LNCAP (cell line): ENCODE results near the gene SLIT3.

ENCODE experiments used
- TF ChIP-seq, protein P1 (sequence below): fragments of 450-650 bp; IDR thresholded peaks from 2 replicates; pipeline ENCODE4 v1.5.1; 2017; ENCODE audit warnings: mild to moderate bottlenecking

The SLIT3 gene

DNA sequence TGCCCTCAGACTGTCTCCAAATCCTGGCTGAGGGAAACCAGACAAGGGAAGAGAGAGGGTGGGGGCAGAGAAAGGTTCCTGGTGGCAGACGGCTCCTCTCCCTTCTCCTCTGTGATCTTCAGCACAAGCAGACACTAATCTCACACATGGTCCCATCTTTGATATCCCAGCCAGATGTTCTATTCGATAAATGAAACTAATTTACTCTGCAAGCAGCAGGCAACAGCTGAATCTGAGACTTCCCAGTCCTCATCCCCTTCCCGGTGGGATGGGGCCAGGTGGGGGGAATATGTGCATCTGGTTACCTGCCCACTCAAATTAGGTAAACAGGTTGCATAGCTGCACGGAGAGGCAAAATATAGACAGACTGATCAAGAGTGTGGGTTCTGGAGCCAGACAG, 512.8 kb downstream of the SLIT3 start:
- TF ChIP-seq, protein P1, sequence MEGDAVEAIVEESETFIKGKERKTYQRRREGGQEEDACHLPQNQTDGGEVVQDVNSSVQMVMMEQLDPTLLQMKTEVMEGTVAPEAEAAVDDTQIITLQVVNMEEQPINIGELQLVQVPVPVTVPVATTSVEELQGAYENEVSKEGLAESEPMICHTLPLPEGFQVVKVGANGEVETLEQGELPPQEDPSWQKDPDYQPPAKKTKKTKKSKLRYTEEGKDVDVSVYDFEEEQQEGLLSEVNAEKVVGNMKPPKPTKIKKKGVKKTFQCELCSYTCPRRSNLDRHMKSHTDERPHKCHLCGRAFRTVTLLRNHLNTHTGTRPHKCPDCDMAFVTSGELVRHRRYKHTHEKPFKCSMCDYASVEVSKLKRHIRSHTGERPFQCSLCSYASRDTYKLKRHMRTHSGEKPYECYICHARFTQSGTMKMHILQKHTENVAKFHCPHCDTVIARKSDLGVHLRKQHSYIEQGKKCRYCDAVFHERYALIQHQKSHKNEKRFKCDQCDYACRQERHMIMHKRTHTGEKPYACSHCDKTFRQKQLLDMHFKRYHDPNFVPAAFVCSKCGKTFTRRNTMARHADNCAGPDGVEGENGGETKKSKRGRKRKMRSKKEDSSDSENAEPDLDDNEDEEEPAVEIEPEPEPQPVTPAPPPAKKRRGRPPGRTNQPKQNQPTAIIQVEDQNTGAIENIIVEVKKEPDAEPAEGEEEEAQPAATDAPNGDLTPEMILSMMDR = no peak

DNA sequence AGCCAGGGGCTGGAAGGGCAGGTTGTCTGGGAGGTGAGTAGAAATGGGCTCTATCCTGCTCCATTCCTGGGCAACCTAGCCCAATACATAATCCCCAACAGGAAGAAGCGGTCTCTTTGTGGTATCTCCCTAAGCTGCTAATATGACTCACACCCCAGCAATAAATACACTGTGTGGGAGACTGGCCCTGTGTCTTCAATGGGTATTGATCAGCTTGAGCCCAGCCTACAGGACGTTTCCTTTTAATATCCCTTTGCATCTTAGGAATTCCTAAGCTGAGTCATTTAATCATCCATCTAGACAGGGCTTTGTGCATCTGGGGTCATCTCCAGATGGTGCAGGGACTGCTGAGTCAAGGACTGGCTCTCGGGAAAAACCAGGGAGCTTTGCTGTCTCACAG, 514.8 kb downstream of the SLIT3 start:
- TF ChIP-seq, protein P1 = no peak

DNA sequence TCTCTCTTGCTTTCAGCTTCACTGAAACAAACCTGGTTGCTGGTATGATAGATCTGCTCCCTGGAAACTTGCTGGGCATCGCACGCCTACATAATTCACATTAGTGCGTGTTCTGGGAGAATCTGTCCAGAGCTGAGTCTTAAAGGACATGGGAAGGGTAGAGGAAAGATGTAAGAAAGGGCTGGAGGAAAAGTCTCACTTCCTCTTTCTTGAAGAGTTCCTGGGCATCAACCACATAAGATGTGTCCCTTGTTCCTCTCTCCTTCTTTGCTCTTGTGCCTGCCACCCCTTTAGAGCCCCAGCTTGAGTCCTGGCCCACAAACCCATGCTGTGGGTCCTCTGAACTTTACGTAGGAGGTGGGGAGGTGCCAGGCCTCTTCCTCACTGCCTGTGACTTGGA, 516.5 kb downstream of the SLIT3 start:
- TF ChIP-seq, protein P1 = no peak

DNA sequence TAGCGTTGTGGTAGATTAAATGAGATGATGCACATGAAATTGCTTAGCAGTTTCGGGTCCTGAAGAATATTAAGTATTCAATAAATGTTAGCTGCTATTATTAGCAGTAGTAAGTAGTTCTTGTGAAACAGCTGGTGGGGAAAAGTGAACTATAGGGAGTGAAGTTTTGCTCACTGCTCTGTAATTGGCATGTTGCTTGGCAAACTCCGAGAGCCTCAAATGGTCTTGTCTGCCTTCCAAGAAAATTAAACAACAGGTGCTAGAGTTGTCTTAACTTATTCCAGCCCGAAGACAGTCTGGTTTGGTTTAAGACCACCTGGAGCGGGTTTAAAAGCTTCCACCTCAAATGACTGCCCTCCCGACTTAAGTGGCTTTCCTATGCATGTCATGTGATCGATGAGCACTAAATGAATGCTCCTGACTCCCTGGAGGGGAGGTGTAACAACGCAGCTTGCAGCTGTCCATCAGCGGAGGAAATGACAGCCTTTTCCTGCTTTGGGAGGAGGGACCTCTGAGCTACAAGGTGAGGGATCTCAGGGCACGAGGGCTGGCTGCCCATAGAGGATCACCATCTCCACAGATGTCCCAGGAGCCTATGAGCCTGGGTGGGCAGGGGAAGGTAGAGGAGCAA, 518.9 kb downstream of the SLIT3 start:
- TF ChIP-seq, protein P1 = no peak

- TF ChIP-seq, protein P1 = no peak
These were observed 520.1 kb downstream of the SLIT3 start for GRCh38 chr5:168780888-168781287.

DNA sequence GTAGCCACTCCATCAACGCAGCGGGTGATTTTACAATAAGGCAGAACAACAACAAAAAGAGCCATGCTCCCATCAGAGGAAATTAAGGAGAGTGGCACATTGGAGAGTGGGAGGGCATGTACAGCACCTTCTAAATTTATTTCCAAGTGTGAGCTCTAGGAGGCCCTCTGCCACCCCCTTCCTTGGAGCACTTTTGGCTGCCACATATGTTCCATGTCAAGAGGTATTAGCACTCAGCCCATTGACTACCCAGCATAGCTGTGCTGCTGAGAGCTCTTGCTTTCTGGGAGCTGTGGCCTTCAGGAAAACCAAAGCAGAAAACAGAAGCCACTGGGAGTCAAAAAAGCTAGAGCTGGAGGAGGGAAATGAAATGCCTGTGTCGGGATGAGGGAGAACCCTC, 521.6 kb downstream of the SLIT3 start:
- TF ChIP-seq, protein P1 = no peak

DNA sequence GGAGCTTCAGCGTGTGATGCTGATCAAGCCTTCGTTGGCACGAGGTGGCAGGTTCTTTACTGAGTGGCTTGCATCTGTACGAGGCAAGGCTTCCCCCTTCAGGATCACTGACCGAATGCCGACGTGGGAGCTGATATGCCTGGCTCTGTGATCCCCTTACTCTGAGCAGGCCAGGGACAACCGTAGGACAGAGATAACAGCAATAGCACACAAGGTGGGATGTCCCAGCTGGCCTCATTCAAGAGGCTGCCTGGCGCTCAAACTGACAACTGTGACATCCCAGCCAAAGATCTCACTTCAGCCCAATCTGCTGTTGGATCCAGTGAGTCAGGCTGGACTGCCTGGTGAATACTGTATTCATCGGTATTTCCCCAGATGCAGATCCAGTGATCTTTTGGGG, 522.4 kb downstream of the SLIT3 start:
- TF ChIP-seq, protein P1 = no peak

- TF ChIP-seq, protein P1 = no peak
These were observed 523.3 kb downstream of the SLIT3 start for GRCh38 chr5:168777651-168778050.
